ENCODE results near the gene MSMO1.

Gene MSMO1

DNA sequence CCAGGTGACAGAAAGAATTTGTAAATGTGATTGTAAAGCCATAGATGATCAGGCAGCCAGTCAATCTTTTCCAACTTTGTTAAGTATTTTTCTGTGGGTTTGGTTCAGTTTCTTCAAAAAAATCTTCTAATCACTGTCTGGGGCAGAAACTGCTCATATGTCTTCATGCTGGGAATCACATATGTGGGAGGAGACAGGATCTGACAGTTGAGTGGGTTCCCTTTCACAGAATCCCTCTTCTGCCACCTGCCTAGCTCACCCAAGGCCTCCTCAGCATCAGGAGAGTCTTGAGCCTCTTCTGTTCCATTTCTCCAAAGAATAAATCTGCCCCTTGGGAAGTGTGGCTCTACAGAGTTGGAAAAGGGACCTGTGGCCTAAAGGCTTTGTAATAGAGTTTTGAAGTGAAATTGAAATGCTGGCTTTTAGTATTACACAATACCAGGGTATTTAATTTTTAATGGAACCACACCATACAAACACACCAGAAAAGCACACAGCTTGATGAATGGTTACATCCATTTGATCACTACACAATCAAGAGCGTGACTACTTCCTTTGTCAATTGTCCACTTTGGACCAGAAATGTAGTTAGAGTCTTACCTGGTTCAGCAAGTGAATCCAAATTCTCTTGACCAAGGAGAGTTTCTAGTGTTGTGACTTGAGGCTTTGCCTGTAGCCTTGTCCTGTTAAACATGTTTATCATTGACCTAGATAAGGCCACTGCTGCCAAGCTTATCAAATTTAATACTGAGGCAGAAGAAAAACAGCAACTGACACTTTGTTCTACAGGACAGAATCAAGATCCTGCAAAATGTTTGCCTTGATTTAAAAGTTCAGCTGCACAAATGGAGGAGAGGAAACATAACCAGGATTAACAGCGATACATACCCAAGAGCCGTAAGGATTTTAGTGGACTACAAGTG, 20.4 kb downstream of the MSMO1 start:
- Mint-ChIP-seq H3K27ac (ENCODE audit: low read depth) (no peak overlapping the region), H3K4me3 (no peak overlapping the region), H3K36me3 (ENCODE audit: insufficient read depth) (peaks cover 3% of the 10 kb centered on the region), H3K9me3 (no peaks in the 10 kb centered on the region), H3K4me1 (no peaks in the 10 kb centered on the region), H3K27me3 (peaks cover 25% of the 10 kb centered on the region)
- DNase-seq (ENCODE audit: low spot score in 2 of 2) (no peak), ATAC-seq (replicated peaks; ENCODE audit: extremely low read depth, poor library complexity, severe bottlenecking) (no peak)

DNA sequence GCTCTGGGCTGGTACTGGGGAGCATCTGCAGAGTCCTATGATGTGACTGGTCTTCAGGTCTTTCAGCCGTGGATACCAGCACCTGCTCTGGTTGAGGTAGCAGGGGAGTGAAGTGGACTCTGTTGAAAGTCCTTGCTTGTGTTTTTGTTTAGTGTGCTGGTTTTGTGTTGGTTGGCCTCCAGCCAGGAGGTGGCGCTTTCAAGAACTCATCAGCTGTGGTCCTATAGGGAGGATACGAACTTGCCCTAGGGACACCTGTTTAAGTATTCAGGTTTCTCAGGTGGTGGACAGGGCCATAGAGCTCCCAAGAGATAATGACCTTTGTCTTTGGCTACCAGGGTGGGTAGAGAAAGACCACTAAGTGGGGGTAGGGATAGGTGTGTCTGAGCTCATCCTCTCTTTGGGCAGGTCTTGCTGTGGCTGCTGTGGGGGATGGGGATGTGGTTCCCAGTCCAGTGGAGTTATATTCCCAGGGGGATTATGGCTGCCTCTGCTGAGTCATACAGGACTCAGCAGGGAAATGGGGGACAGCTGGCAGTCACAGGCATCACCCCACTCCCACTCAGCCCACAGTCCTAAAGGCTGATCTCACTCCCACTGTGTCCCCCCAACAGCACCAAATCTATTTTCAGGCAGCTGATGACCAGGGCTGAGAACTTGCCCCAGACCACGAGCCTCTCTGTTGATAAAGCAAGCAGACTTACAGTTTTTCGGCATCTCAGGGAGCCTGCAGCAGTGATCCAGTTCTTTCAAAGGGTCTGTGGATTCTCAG, 24.1 kb downstream of the MSMO1 start:
- ATAC-seq (replicated peaks; ENCODE audit: extremely low read depth, poor library complexity, severe bottlenecking), result no peak
- Mint-ChIP-seq H3K36me3 (ENCODE audit: insufficient read depth) (no peaks in the 10 kb centered on the region), H3K4me3 (no peak overlapping the region), H3K27me3 (peaks cover 47% of the 10 kb centered on the region), H3K27ac (ENCODE audit: low read depth) (no peak overlapping the region), H3K4me1 (no peaks in the 10 kb centered on the region), H3K9me3 (no peaks in the 10 kb centered on the region)
- no peak for DNase-seq (ENCODE audit: low spot score in 2 of 2)

DNA sequence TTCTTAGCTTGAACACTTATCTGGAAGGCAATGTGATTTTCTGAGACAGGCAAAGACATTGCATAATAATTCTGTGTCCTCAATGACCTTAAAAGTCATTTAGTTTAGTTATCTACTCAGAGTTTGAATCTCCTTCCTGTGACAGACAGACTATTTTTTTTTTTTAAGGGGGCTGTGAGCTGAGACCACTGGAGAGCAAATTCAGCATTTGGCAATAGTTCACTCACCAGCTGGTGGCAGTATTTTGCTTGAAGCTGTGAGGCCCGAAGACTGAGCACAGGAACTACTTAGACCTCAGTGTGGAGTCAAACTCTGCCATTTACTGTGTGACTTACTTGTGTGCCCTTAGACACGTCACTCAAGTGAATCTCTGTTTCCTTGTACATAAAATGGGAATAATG, 28.4 kb downstream of the MSMO1 start:
- Mint-ChIP-seq H3K27me3 (peaks cover 74% of the 10 kb centered on the region), H3K36me3 (ENCODE audit: insufficient read depth) (no peaks in the 10 kb centered on the region), H3K27ac (ENCODE audit: low read depth) (no peak overlapping the region), H3K9me3 (no peaks in the 10 kb centered on the region), H3K4me1 (no peaks in the 10 kb centered on the region), H3K4me3 (no peak overlapping the region)
- no peak for ATAC-seq (replicated peaks; ENCODE audit: extremely low read depth, poor library complexity, severe bottlenecking)
- DNase-seq (ENCODE audit: low spot score in 2 of 2), result no peak

DNA sequence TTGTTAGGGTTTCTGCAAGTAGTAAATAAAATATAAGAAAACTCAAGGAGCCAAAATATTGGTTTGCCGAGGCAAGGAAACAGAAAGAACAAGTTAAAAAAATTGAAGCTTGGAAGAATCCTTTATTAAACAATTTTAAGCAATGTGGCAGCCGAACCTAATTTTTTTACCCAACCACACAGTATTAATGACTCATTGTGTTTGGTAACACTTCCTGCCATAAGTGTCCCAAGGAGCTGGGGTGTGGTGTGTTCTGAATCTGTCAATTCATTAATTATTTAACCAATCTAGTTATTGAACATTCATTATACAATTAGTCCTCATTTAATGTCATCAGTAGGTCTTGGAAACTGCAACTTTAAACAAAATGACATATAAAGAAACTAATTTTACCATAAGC, 32.0 kb downstream of the MSMO1 start:
- Mint-ChIP-seq H3K9me3 (no peaks in the 10 kb centered on the region), H3K27me3 (peaks cover 54% of the 10 kb centered on the region), H3K4me1 (no peaks in the 10 kb centered on the region), H3K36me3 (ENCODE audit: insufficient read depth) (no peaks in the 10 kb centered on the region), H3K27ac (ENCODE audit: low read depth) (no peak overlapping the region), H3K4me3 (no peak overlapping the region)
- ATAC-seq (replicated peaks; ENCODE audit: extremely low read depth, poor library complexity, severe bottlenecking) (no peak), DNase-seq (ENCODE audit: low spot score in 2 of 2) (no peak)

DNA sequence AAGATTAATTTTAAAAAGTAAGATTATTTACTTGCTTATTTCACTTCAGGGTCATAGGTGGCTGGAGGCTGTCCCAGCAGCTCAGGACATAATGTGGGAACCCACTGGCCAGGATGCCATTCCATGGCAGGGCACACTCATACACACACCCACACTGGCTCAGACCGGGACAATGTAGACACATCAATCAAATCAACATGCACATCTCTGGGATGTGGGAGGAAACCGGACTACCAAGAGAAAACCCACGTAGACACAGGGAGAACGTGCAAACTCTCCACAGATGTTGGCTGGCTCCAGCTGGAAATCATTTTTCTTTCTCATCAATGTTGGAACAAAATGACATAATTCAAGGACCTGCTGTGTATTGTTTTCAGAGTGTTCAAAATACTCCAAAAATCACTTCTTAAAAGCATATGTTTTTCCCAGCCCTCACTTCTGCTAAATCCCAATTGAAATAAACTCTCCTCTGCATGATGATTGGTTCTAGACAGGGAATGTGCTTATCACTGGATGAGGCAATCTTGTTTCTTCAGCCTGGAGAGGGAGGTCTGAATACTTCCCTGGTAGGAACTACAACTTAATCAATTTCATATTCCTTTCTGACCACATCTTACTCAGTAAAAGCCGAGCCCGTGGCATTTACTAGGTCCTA, 32.7 kb downstream of the MSMO1 start:
- Mint-ChIP-seq H3K27me3 (peaks cover 51% of the 10 kb centered on the region), H3K4me1 (no peaks in the 10 kb centered on the region), H3K27ac (ENCODE audit: low read depth) (no peak overlapping the region), H3K9me3 (no peaks in the 10 kb centered on the region), H3K36me3 (ENCODE audit: insufficient read depth) (no peaks in the 10 kb centered on the region), H3K4me3 (no peak overlapping the region)
- no peak for ATAC-seq (replicated peaks; ENCODE audit: extremely low read depth, poor library complexity, severe bottlenecking)
- no peak for DNase-seq (ENCODE audit: low spot score in 2 of 2)

DNA sequence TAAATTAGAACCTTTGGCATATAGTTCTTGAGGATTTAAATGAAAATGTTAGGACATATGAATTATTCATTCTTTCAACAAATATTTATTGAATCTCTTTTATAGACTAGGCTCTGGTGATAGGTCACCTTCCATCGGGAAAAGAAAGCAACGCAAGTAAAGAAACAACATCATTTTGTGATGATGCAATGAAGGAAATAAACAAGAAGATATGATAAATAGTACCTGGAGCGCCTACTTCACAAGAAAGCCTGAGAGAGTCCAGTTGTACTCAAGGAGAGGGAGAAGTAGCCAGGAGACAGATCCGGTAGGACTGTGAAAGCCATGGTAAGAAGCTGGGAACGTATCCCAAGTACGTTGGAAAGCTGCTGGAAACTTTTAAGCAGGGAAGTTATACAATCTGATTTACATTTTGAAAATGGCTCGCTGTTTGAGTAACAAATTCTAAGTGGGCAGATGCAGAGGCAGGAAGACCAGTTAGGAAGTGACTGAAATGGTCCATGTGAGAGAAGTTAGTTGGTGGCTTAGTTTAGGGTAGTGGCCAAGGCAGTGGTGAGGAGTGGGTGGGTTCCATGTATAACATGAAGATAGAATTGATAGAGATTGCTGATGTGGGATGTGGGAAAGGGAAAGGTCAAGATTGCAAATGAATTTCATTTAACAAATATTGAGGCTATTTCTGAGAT, 33.7 kb downstream of the MSMO1 start:
- Mint-ChIP-seq H3K27me3 (peaks cover 43% of the 10 kb centered on the region), H3K4me3 (no peak overlapping the region), H3K9me3 (no peaks in the 10 kb centered on the region), H3K36me3 (ENCODE audit: insufficient read depth) (no peaks in the 10 kb centered on the region), H3K27ac (ENCODE audit: low read depth) (no peak overlapping the region), H3K4me1 (no peaks in the 10 kb centered on the region)
- DNase-seq (ENCODE audit: low spot score in 2 of 2) (no peak), ATAC-seq (replicated peaks; ENCODE audit: extremely low read depth, poor library complexity, severe bottlenecking) (no peak)

DNA sequence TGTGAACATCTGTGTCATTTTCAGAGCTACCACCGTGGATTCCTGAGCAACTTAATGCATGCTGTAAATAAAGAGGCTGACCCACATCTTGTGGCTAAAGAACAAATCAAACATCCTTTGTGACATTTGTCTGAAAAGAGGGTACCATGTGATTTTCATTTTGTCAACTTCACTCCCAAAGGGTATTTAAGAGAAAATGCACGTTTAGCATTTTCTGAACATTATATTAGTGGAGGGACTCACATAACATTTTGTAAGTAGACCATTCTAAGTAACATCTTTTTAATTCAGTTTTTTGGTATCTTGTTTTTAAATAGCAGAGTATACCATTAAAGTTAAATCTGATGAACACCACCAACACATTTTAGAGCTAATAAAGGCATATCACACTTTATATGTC, 34.3 kb downstream of the MSMO1 start:
- no peak overlapping the region for H3K4me3 Mint-ChIP-seq

DNA sequence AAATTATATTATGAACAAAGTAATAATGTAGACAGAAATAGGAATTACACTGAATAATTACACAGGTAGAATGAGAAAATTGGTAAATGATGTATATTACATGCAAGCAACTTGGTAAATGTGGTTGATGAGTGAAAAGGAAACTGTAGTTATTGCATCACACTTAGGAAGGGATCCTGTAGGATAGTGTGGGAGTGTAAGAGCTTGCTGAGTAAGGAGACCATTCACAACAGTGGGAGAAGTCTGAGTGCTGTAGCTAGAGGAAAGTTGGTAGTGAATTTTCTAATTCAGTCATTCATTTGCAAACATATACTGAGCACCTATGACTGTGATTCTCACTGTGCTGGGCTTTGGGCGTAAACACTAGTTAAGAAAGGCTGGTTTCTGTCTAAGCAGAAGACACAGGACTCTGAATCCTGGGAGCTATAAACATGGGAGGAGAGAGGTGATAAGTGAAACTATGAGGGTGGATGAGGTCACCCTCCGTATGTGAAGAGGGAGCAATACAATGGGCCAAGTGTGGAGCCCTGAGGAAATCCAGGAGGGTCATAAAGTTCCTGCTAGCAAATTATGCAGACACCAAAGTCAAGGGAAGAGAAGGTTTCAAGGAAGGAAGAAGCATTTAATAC, 37.1 kb downstream of the MSMO1 start:
- H3K36me3 Mint-ChIP-seq (ENCODE audit: insufficient read depth), result no peaks in the 10 kb centered on the region

More for the DNA sequence above, 34.3 kb downstream of the MSMO1 start:
- ATAC-seq (replicated peaks; ENCODE audit: extremely low read depth, poor library complexity, severe bottlenecking) (no peak), DNase-seq (ENCODE audit: low spot score in 2 of 2) (no peak)
- no peaks in the 10 kb centered on the region for H3K36me3 Mint-ChIP-seq (ENCODE audit: insufficient read depth)
- H3K4me1 Mint-ChIP-seq, result no peaks in the 10 kb centered on the region
- H3K27ac Mint-ChIP-seq (ENCODE audit: low read depth), result no peak overlapping the region
- peaks cover 43% of the 10 kb centered on the region for H3K27me3 Mint-ChIP-seq
- no peaks in the 10 kb centered on the region for H3K9me3 Mint-ChIP-seq

DNA sequence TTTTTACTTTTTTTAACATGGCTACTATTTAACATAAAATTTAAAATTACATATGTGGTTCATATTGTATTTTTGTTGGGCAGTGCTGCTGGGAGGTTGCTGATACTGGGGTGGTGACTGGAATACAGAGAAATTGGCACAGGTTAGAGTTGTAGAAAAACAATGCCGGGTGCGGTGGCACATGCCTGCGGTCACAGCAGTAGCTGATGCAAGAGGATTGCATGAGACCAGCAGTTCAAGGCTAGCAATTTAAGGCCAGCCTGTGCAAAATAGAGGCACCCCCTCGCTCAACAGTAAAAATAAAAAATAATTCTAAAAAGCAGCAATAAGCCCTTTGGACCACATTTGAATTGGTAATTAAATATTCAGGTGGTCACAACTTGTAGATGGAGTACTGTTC, 39.6 kb downstream of the MSMO1 start:
- no peaks in the 10 kb centered on the region for H3K9me3 Mint-ChIP-seq
- H3K4me1 Mint-ChIP-seq, result no peaks in the 10 kb centered on the region
- DNase-seq (ENCODE audit: low spot score in 2 of 2) (no peak), ATAC-seq (replicated peaks; ENCODE audit: extremely low read depth, poor library complexity, severe bottlenecking) (no peak)
- no peak overlapping the region for H3K27ac Mint-ChIP-seq (ENCODE audit: low read depth)
- H3K27me3 Mint-ChIP-seq, result no peaks in the 10 kb centered on the region
- no peaks in the 10 kb centered on the region for H3K36me3 Mint-ChIP-seq (ENCODE audit: insufficient read depth)
- no peak overlapping the region for H3K4me3 Mint-ChIP-seq

More for the DNA sequence above, 37.1 kb downstream of the MSMO1 start:
- Mint-ChIP-seq H3K27ac (ENCODE audit: low read depth) (no peak overlapping the region), H3K9me3 (no peaks in the 10 kb centered on the region), H3K4me3 (no peak overlapping the region), H3K4me1 (no peaks in the 10 kb centered on the region), H3K27me3 (peaks cover 23% of the 10 kb centered on the region)
- ATAC-seq (replicated peaks; ENCODE audit: extremely low read depth, poor library complexity, severe bottlenecking), result no peak
- DNase-seq (ENCODE audit: low spot score in 2 of 2), result no peak

DNA sequence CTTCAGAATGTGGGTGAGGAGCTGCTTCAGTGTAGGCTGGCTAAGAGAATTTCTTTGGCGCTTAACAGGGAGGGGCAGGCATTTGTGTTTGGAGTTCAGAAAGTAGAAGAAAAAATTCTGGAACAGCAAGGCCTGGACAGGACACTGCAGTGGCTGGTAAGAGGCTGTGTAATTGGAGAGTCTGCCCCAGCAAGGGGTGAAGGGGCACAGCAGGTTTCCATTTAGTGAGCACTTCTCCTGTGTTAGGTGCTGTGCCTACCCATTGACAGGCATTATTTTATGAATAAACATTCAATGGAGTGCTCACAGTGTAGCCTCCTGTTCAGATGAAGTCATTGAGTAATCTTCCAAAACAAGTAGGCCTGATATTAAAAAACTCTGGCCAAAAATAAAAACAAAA, 40.6 kb downstream of the MSMO1 start:
- H3K9me3 Mint-ChIP-seq, result no peaks in the 10 kb centered on the region
- H3K27ac Mint-ChIP-seq (ENCODE audit: low read depth), result no peak overlapping the region
- no peak for ATAC-seq (replicated peaks; ENCODE audit: extremely low read depth, poor library complexity, severe bottlenecking)
- H3K4me3 Mint-ChIP-seq, result no peak overlapping the region
- no peak for DNase-seq (ENCODE audit: low spot score in 2 of 2)
- no peaks in the 10 kb centered on the region for H3K4me1 Mint-ChIP-seq
- peaks cover 1% of the 10 kb centered on the region for H3K27me3 Mint-ChIP-seq
- no peaks in the 10 kb centered on the region for H3K36me3 Mint-ChIP-seq (ENCODE audit: insufficient read depth)

DNA sequence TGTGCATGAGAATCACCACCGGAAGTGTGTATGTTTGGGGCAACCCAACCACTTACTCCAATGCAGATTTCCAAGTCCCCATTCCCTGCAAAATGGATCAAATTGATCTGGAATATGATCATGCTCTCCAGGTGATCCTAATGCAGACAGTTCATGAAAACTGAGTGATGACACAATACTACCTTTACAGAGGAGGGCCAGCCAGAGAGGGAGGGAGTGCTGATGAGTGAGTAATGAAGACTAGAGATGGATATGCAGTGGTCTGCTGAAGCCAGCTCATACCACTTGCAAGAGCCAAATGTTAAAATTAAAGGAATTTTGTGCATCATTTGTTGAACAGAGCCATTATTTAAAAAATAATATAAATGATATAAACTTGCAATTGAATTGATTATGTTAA, 41.1 kb downstream of the MSMO1 start:
- Mint-ChIP-seq H3K4me1 (no peaks in the 10 kb centered on the region), H3K27ac (ENCODE audit: low read depth) (no peak overlapping the region)

DNA sequence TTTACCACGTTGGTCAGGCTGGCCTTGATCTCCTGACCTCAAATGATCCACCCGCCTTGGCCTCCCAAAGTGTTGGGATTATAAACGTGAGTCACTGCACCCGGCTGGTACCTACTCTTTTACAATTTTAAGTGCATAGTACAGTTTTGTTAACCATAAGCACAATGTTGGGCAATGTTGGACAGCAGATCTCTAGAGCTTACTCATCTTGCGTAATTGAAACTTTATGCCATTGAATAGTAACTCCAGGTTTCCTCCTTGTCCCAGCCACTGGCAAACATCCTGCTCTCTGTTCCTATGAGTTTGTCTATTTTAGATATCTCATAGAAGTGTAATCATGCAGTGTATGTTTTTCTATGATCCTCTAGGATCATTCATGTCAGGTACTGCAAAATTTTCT, 42.1 kb downstream of the MSMO1 start:
- Mint-ChIP-seq H3K36me3 (ENCODE audit: insufficient read depth) (no peaks in the 10 kb centered on the region), H3K4me3 (no peak overlapping the region), H3K27me3 (peaks cover 15% of the 10 kb centered on the region), H3K9me3 (no peaks in the 10 kb centered on the region), H3K27ac (ENCODE audit: low read depth) (no peak overlapping the region), H3K4me1 (no peaks in the 10 kb centered on the region)
- DNase-seq (ENCODE audit: low spot score in 2 of 2) (no peak), ATAC-seq (replicated peaks; ENCODE audit: extremely low read depth, poor library complexity, severe bottlenecking) (no peak)

More for the DNA sequence above, 41.1 kb downstream of the MSMO1 start:
- Mint-ChIP-seq H3K4me3 (no peak overlapping the region), H3K27me3 (peaks cover 6% of the 10 kb centered on the region), H3K9me3 (no peaks in the 10 kb centered on the region), H3K36me3 (ENCODE audit: insufficient read depth) (no peaks in the 10 kb centered on the region)
- no peak for DNase-seq (ENCODE audit: low spot score in 2 of 2)
- no peak for ATAC-seq (replicated peaks; ENCODE audit: extremely low read depth, poor library complexity, severe bottlenecking)
